Stimulated activated CD8-positive, alpha-beta memory T cell treated with anti-CD3 and anti-CD28 coated beads, Interleukin-2, amount 100 ng/mL, for 1 hour (primary cell): ENCODE data around the gene ORC6.
"Not testable (repeated sequence)": the region's sequence is repeated elsewhere in the genome, so short reads cannot be mapped to it uniquely, and the experiment has no call there.

Experiments
- DNase-seq, 2 donors: peaks; one replicate each; pipeline ENCODE4 v3.0.0-alpha.2; 2020; ENCODE audit warnings: low read depth in 2 of 2

ORC6 gene

GRCh38 chr16:46689365-46690280 lies at the start of gene ORC6:
Gene ORC6, plus strand, starts transcription at chr16:46689659. Its CDS starts 47 bp downstream, at chr16:46689706.
- DNase-seq: peak; percentile 88 to 97

GRCh38 chr16:46648656-46649055 lies 40.8 kb upstream of the ORC6 start:
- no peak for DNase-seq

GRCh38 chr16:46649588-46650253 lies 39.7 kb upstream of the ORC6 start:
- DNase-seq: no peak

GRCh38 chr16:46650254-46650623 lies 39.2 kb upstream of the ORC6 start:
- DNase-seq: no peak

GRCh38 chr16:46651305-46651704 lies 38.2 kb upstream of the ORC6 start:
- DNase-seq: no peak

GRCh38 chr16:46658925-46659324 lies 30.5 kb upstream of the ORC6 start:
- no peak for DNase-seq

- no peak for DNase-seq
Measured at GRCh38 chr16:46662123-46662522, 27.3 kb upstream of the ORC6 start.

GRCh38 chr16:46673320-46674013 lies 16.0 kb upstream of the ORC6 start:
- DNase-seq: peak in 1 of 2 donors; percentile 12

GRCh38 chr16:46677943-46678342 lies 11.5 kb upstream of the ORC6 start:
- not testable (repeated sequence) for DNase-seq

GRCh38 chr16:46681867-46682266 lies 7.6 kb upstream of the ORC6 start:
- DNase-seq: not testable (repeated sequence)

GRCh38 chr16:46686815-46687473 lies 2.5 kb upstream of the ORC6 start:
- DNase-seq: no peak

GRCh38 chr16:46687486-46687885 lies 2.0 kb upstream of the ORC6 start:
- no peak for DNase-seq

- no peak for DNase-seq
Measured at GRCh38 chr16:46688101-46688653, 1.3 kb upstream of the ORC6 start.

- DNase-seq: peak; percentile 100
Measured at GRCh38 chr16:46688654-46689364, 650 bp upstream of the ORC6 start, which contains the start of gene VPS35. Gene VPS35, minus strand, starts transcription at chr16:46689178. Its CDS starts 45 bp downstream, at chr16:46689133.

GRCh38 chr16:46690281-46691178 lies 1.1 kb downstream of the ORC6 start:
- DNase-seq: no peak

- DNase-seq: no peak
Measured at GRCh38 chr16:46691726-46692125, 2.3 kb downstream of the ORC6 start.

GRCh38 chr16:46693598-46693997 lies 4.1 kb downstream of the ORC6 start:
- no peak for DNase-seq

- DNase-seq: no peak
Measured at GRCh38 chr16:46695937-46696336, 6.5 kb downstream of the ORC6 start.

- DNase-seq: no peak
Measured at GRCh38 chr16:46696957-46697356, 7.5 kb downstream of the ORC6 start.

- DNase-seq: no peak
Measured at GRCh38 chr16:46700048-46700447, 10.6 kb downstream of the ORC6 start.
